GM19455 (cell line): ENCODE results near the gene PLD6.

Experiments used
- ATAC-seq: cut with Tn5 transposase; IDR thresholded peaks from one replicate; pipeline ENCODE4 v1.9.1; 2021; ENCODE audit not compliant: unreplicated experiment

Gene PLD6

DNA sequence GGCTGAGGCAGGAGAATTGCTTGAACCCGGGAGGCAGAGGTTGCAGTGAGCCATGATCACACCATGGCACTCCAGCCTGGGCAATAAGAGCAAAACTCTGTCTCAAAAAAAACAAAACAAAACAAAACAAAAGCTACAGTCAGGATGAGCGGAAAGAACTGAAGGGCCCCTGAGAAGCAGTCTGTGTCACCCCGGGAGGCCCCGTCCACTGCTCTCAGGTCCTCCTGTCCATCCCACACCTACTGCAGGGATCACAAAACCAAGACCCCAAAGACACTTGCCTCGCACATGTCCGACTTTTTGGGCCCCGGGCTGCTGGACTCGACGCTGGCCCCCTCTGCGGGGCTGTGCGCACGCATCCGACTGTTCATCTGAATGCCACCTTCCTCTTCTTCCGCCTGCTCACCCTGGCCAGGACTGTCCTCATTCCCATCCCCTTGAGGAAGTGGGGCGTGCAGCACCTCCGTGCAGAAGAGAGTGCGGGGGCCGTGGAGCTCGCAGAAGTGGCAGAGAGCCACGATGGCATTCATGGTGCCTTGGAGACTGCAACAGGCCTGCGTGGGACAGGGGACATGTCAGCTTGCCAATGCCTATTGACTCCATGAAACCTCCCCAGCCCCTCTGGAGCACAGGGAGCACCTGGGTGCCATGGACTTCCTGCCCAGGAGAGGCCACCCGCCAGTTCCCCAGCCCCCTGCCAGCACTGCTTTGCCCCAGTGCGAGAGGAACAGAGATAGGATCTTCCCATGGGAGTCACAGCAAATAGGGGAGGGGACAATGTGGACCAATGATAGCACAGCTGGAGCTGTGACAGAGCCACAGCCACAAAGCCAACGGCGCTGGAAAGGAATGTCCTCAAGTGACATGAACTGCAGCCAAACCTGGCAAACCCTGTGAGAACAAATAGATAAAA, 21.7 kb upstream of the PLD6 start:
- ATAC-seq, result no peak

DNA sequence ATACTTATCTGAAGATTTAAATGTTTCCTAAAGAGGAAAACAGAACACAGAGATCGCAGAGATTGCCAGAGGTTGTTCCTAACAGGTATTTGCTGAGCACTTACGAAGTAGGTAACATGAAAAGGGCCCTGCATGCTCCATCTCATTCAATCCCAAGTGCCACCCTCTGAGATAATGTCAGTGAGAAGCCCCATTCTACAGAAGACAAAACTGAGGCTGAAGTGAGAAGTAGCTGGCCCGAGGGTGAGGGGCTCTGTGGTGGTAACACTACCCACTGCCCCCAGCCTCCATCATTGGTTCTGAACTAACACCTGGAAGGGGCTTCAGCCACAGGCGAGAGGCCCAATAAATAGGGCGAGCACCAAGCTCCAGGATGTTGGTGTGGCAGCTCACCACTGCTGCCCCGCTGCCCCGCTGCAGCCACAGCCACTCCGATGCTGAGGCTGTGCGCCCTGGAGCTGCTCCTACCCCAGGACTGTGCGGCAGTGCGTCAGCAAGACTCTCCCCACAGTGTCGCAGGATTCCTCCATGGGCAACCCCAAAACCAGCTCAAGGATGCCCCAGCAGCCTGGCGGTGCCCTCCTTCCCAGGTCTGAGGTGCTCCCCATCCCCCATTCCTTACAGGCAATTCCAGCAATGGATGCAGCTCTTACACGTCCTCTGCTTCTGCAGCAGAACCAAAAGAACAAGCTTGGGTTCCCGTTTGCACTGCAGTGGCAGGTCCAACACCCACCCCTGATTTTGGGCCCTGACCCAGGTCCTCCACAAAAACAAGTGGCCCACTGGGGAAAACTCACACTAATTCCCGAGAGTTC, 20.5 kb upstream of the PLD6 start:
- ATAC-seq, result no peak

DNA sequence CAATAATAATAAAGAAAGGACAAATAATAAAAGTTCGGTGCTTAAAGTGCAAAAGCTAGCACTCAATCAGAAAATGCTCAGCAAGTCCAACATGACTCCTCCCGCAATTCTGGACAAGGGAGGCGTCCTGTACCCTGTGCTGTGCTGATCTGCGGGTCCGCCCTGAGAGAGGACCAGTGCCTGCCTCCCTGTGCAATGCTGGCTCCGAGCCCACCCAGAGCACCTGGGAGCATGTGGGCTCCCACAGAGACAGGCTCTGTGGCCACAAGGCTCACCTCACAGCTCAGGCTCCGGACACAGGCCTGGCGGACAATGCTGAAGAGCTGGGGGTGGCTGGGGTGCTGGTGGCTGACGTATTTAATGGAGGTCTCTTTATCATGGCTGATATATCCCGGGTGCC, 19.8 kb upstream of the PLD6 start:
- no peak for ATAC-seq

DNA sequence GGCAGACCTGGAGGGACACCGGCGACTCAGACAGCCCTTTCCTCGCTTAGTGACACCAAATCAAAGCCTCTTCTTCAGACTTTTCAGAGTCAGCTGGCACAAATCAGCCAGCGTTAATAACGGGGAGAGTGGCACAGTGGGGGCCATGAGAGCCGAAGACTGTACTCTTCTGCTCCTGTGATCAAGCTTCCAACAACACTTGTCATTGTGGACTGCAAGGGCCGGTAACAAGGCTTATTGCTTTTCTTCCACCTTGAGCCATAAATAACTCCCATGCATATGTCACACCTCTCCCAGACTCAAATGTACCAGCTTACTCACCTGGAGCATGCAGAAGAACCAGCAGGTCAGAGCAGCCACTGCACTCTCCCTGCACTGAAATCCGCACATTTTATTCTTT, 18.0 kb upstream of the PLD6 start:
- ATAC-seq, result no peak

DNA sequence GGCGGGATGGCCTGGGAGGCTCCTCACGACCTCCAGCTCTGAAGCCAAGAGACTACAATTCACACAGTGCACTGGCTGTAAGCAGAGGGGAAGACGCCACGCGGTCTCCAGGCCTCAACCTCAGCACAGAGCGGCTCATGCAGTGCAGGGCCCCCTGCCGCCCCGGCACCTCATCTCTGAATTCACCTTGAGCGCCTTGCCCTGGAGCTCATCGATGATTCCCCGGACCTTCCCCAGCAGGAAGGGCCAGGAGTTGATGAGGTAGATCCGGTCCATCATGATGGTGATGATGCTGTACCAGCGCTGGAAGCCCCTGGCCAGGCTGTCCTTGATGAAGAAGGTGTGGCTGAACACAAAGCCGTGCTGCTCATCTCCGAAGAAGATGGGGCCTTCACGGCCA, 17.6 kb upstream of the PLD6 start:
- ATAC-seq, result no peak

DNA sequence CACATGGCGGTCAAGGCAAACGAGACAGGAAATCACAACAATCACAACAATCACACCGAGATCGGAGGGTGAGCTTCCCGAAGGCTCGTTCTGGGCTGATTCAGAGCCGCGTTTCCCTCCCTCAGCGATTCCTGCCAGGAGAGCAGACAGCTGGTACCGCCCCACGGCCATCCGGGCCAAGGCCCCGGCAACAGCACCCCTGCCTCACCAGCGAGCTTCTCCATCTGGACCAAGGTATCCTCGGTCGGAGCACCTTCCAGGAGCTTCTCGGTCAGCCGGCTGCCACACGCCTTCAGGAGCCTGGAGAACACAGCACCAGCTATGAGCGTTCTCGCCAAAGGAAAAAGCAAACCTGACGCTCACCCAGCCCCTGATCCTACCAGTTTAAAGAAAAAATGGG, 15.2 kb upstream of the PLD6 start:
- no peak for ATAC-seq

DNA sequence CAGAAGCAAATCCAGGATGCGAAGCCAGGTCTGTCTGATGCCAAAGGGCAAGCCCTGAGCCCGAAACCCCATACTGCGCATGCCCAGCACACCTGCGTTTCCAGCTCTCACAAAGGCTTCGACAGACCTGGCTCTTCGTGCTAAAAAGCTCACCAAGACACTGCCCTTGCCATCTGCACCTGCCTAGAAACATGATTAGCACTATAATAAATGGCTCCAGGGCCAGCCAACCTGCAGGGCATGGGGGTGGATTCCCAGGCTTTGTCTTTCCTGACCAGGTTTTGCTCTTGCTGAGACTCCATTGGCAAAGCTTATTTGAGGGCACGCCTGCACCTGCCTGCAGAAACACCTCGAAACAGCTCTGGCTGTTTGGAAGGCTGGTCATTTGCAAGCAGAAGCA, 14.4 kb upstream of the PLD6 start:
- no peak for ATAC-seq

DNA sequence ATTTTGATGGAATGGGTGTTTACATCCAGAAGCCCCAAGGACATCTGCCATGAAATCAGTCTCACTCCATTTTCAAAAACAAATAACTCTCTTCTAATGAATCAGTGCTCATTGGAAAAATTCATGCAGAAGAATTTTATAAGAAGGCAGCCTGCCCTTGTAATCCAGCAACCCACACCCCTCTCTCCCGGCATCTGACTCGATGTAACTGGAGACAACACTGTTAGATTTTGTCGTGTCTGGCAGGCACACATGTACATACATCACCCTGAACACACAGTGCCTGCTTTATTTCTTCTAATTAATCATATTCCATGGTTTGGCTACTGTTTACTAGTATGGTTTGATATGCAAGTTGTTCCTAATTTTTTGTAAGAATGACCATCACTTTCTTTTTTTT, 11.9 kb upstream of the PLD6 start:
- ATAC-seq, result no peak

DNA sequence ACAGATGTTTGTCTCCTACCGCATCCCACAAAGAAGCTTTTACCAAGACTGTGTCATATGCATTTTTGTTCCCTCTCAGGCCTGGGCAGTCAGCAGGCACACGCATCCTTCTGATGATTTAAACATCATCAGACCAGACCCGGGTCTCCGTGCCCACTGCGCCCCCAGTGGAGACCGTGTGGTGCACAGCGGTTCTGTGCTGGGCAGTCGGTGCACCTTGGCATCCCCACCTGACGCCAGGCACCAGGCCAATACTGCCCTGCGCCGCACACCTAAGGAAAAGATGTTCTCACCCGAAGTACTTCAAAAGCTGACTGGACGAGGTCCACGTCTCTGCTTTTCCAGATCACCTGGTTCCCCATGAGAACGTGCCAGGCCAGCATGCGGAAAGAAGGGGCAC, 10.6 kb upstream of the PLD6 start:
- ATAC-seq, result no peak

DNA sequence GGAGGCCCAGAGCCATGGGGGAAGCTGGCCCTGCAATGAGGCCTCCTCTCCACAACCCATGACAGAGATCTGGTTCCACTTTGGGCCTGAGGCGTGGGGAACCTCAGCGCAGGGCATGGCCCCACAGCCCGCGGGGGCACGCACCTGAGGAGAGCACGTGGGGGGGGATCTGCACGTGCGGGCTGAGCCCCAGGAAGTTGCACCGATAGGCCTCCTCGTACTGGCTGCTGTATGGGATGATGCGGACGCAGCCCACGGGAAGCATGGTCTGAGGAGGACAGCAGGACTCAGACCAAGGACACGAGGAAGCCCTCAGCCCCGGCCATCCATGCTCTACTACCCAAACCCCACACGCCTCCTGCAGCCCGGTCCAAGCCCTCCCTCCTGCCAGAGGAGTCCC, 10.1 kb upstream of the PLD6 start:
- ATAC-seq, result no peak

DNA sequence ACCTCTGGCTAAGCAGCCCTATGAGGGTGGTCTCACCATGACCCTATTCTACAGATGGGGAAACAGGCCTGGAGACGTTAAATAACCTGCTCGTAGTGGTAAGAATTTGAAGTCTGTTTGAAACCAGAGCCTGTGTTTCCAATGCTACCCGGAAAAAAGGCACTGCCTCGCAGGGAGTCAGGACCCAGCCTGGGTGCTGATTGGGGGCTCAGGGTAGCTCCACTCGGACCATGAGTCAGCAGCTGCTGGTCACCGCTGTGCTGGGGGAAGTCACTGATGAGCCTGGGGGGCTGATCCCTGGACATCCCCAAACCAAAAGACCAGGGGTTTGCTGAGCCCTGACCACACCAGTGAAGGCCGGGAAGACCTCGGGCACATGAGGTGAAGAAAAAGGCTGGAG, 9.4 kb upstream of the PLD6 start:
- ATAC-seq, result no peak

DNA sequence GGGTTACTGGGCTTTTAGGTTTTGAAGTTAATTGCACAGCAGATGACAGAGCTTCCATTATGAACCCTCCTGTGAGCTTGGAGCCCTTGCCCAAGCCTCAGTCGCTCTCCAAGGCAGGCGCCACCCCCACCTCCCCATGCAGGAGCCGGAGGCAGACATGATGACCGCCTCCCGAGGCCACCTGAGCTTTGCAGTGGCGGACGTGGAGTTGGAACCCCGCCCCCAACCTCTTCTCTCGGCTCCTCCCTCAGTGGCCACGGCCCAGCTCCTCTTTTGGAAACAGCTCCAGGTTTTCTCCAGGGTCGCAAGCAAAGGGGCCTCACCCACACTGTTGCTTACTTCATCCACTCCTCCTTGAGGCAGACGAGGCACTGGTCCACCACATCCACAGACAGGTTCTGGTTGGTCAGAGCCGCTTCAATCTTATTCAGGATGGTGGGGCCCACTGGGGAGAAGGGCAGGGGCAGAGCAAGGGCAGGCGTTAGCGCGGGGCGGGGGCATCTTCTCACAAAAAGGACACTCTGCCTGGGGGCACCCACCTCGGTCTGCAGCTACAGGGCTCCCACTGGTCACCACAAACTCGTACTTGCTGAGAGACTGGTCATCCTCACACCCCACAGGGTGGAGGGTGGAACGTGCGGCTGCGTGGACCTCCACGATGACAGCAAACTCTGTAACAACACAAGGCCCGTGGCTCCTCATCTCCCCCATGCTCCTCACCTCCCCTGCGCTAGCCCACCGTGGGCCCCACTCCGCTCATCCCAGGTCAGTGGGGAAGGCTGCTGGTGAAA, 8.7 kb upstream of the PLD6 start:
- no peak for ATAC-seq

DNA sequence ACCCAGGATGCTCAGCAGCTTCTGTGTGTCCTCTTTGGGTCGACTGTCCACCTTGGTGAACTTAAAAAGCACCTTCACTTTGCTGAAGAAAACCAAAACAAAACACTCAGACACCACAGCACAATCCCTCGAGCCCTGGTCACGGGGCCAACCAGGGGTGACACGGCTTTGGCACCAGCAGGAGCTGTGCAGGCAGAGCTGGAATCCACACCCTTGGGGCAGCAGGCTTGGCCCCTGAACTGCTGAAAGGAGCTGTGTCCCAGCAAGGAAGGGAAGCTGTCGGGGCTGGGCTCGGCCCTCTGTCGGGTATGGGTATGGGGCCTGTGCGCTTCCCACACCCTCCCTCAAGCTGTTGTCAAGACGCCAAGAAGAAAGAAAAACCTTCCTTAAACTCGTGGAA, 7.6 kb upstream of the PLD6 start:
- ATAC-seq, result no peak

DNA sequence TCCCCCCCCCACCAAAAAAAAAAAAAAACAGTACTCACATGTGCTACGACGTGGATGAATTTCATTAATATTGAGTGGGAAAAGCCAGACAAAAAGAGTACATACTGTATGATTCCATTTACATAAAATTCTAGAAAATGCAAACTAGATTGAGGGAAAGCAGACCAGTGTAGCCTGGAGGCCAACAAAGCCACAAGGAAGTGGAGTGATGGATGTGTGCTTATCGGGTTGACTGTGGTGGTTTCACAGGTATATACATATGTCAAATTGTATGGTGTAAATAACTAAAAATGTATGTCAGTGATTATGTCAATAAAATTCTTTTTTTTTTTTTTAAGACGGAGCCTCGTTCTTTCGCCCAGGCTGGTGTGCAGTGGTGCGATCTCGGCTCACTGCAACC, 1.9 kb upstream of the PLD6 start:
- ATAC-seq, result no peak

DNA sequence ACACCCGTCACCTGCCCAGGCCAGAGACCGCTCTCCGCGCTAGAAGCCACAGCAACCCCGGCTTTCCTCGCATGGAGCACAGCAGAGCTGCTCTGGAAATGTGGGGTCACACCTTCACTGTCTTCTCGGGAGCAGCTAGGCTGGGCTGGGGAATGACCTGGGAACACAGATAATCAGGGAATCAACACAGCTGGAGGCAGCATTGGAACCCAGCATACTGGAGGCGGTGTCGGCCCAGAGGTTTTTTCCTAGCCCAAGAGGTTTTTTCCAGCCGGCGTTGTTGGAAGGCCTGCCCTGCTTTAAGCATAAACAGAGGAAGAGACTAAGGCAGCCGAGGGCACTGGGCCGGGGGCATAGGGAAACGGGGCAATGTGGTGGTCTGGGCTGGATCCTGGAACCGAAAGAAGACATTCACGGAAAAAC, 791 bp upstream of the PLD6 start:
- ATAC-seq, result no peak

DNA sequence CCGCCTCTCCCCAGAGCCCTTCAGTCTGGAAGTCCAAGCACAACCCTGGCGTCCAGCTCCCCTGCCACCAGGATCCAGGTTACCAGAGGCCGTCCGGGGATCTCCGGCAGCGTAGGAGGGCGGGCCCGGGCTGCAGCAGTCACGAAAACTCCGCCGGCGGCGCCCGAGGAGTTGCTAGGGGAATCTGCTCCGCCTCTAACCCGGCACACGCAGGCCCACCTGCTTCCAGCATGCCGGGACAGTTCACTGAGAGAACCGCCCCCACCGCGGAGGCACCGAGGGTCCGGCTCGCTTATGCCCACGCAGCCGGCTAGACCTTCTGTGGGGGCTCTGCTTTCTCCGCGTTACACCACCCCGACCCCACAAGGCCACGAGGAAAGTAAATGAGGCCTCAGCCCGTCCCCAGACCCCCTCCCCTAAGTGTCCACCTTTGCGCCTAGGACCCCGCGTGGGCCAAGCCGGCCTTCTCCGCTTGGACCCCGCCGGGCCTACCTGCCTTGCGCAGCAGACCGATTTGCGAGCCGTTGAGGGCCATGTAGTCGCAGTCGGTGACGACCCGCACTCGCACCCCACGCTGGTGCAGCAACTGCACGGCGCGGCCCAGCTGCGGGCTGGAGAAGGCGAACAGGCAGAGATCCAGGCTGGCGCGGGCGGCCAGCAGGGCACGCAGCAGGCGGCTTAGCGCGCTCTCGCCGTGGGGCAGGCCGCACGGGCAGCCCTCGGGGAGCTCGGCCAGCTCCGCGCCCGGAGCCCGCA, 587 bp downstream of the PLD6 start:
- peak; percentile 50 for ATAC-seq

DNA sequence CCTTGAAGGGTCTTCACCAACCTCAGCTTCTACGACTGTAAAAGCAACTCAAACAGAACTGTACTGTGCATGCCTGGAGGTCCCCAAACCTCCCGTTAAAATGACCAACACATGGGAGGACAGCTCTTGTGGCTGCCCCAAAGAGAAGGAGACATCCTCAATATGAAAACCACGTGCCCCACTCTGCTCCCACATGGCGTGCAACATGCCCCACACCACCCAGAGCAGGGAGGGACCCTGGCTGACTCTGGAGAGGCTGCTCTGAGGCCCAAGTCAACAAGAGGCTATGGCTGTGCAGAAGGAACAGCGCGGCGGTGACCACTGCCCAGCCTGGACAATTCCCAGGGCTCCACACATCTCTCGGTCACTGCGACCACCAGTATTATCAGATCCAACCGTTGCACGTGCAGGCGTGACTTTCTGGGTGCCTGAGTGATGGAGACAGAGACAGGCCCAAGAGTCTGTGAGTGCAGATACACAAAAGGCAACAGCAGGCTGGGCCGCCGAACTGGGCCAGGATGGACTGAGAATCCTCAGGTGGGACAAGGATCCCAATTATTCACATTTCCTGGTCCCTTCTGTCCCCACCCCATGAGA, 1.4 kb downstream of the PLD6 start:
- ATAC-seq, result no peak

DNA sequence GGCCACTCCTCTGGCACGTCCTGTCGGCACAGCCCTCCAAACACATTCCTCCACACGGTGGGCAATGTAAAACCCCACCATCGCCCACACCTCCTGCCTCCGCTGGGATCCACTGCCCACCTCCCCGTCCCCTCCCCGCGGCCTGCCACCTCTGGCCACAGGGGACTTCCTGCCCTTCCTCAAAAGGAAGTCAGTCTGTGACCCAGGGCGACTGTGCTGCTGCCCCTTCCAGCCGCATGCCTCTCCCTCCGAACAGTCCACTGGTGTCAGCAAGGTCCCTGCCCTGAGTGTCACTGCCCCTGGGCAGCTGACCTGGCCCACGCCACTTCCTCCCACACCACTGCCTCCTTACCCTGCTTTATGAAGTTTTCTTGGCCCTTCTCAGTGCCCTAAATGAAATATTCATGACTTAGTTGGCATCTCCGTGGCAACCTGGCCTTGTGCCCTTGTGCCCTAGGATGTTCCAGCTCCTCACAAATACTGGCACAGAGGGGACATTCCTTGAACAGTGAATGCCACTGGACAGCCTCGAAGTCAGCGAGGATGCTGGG, 2.0 kb downstream of the PLD6 start:
- ATAC-seq, result no peak

DNA sequence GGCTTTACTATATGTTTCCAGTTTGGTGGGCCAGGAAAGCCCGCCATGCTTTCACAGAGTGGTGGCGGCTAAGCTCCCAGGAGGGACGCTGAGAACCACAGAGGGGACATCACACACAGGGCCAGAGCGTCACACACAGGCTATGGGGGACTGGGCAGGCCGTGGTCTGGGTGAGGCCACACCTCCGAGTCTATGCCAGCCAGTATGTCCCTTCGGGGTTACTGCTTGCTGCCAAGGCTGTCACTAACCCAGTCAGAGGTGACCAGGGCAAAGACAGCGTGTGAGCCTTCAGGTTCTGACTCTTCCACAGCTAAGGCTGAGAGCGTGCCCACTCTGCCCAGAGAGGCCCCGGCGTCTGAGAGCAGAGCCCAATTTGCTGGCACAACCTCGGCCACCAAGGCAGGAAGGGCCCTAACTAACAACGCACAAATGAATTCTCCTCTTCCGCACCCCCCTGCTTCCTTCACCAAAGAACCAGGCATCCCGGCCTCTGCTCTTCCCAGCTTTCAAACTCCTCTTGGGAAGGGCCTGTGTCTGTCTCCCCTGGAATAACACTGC, 2.9 kb downstream of the PLD6 start:
- no peak for ATAC-seq

DNA sequence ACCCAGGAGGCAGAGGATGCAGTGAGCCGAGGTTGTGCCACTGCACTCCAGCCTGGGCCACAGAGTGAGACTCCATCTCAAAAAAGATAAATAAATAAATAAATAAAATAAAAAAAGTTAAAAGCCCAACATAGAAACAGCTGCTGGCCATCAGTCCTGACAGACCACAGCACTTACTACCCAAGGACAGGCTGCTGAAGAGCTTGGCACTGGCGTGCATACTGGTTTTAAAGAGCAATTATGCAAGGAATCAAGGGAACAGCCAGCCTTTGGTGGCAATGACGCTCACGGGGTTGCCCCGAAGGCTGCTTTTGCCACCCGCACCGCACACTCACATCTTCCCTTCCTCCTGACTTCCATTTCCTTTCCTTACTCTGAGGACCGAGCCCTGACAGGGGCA, 4.2 kb downstream of the PLD6 start:
- no peak for ATAC-seq
